ENCODE measurements around the gene CEBPB. TPM values are rescaled to one million over a fixed set of nuclear protein-coding genes. Genes with fewer than 3 reads are reported as not detected.
"Not testable (repeated sequence)": the region's sequence is repeated elsewhere in the genome, so short reads cannot be mapped to it uniquely, and the experiment has no call there.

The CEBPB gene
- total and polyA plus RNA-seq, 11 donors = 14.7 to 122 (median 53.7) TPM

- H3K9me3 ChIP-seq = no peaks in the 10 kb centered on the region
- WGBS, 4 donors = 22 to 42% (median 30%) methylated on average over 4 of the region's 4 CpGs
- peak overlapping the region in 11 of 12 donors; percentile 88 to 98 (median 94) for H3K27ac ChIP-seq
- H3K4me3 ChIP-seq = peak overlapping the region; percentile 27 to 100 (median 97)
- H3K27me3 ChIP-seq = no peaks in the 10 kb centered on the region
- peaks cover 7 to 61% (median 47%) of the 10 kb centered on the region in 12 donors for H3K4me1 ChIP-seq
- intact Hi-C loops (cut with DNase I) = loop anchor here in 2 of 10 donors (1.0 to 5.0 kb wide), 3 partner anchors 14 to 35 kb away; no protein-coding TSS in a partner anchor
- H3K36me3 ChIP-seq = peaks cover 0 to 13% (median 6%) of the 10 kb centered on the region in 9 donors
- DNase-seq (no peak), ATAC-seq (no peak)
- TF ChIP-seq POLR2A (IDR thresholded peaks at IDR 0.05) = no peak
- TF ChIP-seq, protein P1, sequence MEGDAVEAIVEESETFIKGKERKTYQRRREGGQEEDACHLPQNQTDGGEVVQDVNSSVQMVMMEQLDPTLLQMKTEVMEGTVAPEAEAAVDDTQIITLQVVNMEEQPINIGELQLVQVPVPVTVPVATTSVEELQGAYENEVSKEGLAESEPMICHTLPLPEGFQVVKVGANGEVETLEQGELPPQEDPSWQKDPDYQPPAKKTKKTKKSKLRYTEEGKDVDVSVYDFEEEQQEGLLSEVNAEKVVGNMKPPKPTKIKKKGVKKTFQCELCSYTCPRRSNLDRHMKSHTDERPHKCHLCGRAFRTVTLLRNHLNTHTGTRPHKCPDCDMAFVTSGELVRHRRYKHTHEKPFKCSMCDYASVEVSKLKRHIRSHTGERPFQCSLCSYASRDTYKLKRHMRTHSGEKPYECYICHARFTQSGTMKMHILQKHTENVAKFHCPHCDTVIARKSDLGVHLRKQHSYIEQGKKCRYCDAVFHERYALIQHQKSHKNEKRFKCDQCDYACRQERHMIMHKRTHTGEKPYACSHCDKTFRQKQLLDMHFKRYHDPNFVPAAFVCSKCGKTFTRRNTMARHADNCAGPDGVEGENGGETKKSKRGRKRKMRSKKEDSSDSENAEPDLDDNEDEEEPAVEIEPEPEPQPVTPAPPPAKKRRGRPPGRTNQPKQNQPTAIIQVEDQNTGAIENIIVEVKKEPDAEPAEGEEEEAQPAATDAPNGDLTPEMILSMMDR (IDR thresholded peaks at IDR 0.05) = no peak
These were observed 38.1 kb upstream of the CEBPB start for GRCh38 chr20:50152394-50153152.

DNA sequence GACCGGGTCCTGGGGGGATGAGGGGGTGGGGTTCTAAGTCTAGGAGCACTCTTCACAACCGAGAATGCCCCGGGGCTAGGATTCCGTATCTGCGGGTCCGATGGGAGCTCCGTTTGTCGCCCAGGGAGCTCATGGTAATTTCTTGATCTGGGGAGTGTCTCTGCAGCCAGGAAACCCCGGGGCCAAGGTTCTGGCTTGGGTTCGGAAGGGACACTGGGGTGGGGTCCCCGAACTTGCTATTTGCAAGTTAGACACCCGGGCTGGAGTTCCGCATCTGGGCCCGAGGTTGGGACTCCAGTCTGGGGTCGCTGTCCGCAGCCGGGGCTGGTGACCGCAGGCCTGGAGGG lies 37.5 kb upstream of the CEBPB start:
- Histone ChIP-seq H3K27me3 (no peaks in the 10 kb centered on the region), H3K4me3 (peak overlapping the region; percentile 27 to 100 (median 97)), H3K4me1 (peaks cover 7 to 57% (median 41%) of the 10 kb centered on the region in 12 donors), H3K36me3 (peaks cover 0 to 10% (median 5%) of the 10 kb centered on the region in 9 donors), H3K9me3 (no peaks in the 10 kb centered on the region), H3K27ac (peak overlapping the region; percentile 54 to 98 (median 94))
- DNase-seq (no peak), ATAC-seq (no peak)
- TF ChIP-seq, protein P1 (IDR thresholded peaks at IDR 0.05) = no peak
- no peak for TF ChIP-seq POLR2A (IDR thresholded peaks at IDR 0.05)
- WGBS, 4 donors = 0 to 1% (median 0%) methylated on average over 14 to 18 of the region's 18 CpGs
- intact Hi-C loops (cut with DNase I) = loop anchor here in 2 of 10 donors (1.0 to 5.0 kb wide), 3 partner anchors 13 to 36 kb away; no protein-coding TSS in a partner anchor

- no peaks in the 10 kb centered on the region for H3K27me3 ChIP-seq
- intact Hi-C loops (cut with DNase I) = loop anchor here in 2 of 10 donors (1.0 to 5.0 kb wide), 3 partner anchors 13 to 36 kb away; no protein-coding TSS in a partner anchor
- DNase-seq (peak; percentile 94 to 97 (median 95)), ATAC-seq (peak; percentile 95 to 98 (median 97))
- 1 to 7% (median 3%) methylated on average over 47 to 99 of the region's 99 CpGs for WGBS, 4 donors
- peaks cover 0 to 7% (median 0%) of the 10 kb centered on the region in 9 donors for H3K36me3 ChIP-seq
- H3K27ac ChIP-seq = peak within 1 kb of the TSS; percentile 54 to 98 (median 94)
- H3K4me1 ChIP-seq = peaks cover 7 to 50% (median 39%) of the 10 kb centered on the region in 12 donors
- peak; percentile 74 to 87 for TF ChIP-seq POLR2A (IDR thresholded peaks at IDR 0.05)
- TF ChIP-seq, protein P1 (IDR thresholded peaks at IDR 0.05) = peak in 1 of 12 donors; percentile 15
- H3K4me3 ChIP-seq = peak within 1 kb of the TSS; percentile 37 to 100 (median 97)
- H3K9me3 ChIP-seq = no peaks in the 10 kb centered on the region
These were observed 36.9 kb upstream of the CEBPB start, which contains the start of gene PEDS1 for GRCh38 chr20:50153500-50154377. Gene PEDS1 (minus strand): TSS chr20:50153723. CDS start chr20:50153637, 86 bp downstream.

DNA sequence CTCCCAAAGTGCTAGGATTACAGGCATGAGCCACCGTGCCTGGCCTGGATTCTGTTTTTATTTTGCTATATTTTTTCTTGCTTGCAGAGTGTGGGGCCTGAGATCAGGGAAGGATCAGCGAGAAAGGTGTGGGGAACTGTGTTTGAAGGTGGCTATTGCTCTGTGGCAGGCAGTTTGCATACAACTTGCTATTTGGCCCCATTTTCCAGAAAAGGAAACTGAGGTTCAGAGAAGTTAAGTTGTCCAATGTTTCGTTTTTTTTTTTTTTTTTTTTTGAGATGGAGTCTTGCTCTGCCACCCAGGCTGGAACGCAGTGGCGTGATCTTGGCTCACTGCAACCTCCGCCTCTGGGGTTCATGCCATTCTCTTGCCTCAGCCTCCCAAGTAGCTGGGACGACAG lies 29.1 kb upstream of the CEBPB start:
- peaks cover 0 to 30% (median 11%) of the 10 kb centered on the region in 12 donors for H3K4me1 ChIP-seq
- ATAC-seq; H3K27ac ChIP-seq; intact Hi-C loops (cut with DNase I); DNase-seq; H3K4me3 ChIP-seq; H3K36me3 ChIP-seq; H3K27me3 ChIP-seq; H3K9me3 ChIP-seq: not testable (repeated sequence)
- WGBS, 4 donors = 79 to 94% (median 85%) methylated on average over 7 of the region's 7 CpGs

Data from heart left ventricle (tissue), 16 donors.